AG04450 (cell line): Measurements from ENCODE around the gene LCE2C. TPM values are rescaled to one million over a fixed set of nuclear protein-coding genes. Genes with fewer than 3 reads are reported as not detected.
"Not testable (repeated sequence)": the region's sequence is repeated elsewhere in the genome, so short reads cannot be mapped to it uniquely, and the experiment has no call there.

Source experiments
- CTCF ChIA-PET: fragments of 300-600, 350-600 bp; formaldehyde crosslinking; extraction: SDS; loops from one replicate; lab custom pipeline; 2022; ENCODE audit warnings: antibody characterized with exemption, inconsistent platforms; lab: Charles Lee
- POLR2A ChIA-PET: fragments of 350-600 bp; formaldehyde crosslinking; extraction: SDS; loops from one replicate; lab custom pipeline; 2021; ENCODE audit warnings: antibody characterized with exemption, inconsistent platforms; lab: Yijun Ruan, JAX
- DNase-seq: peaks from one replicate; pipeline ENCODE4 v3.0.0-alpha.2; 2011; ENCODE audit warnings: low read depth, low spot score
- H3K27ac ChIP-seq: one replicate; pipeline ENCODE4 v1.5.1; 2012; ENCODE audit warnings: low read depth, low read length, control low read depth
- H3K27me3 ChIP-seq: one replicate; pipeline ENCODE4 v1.6.0; 2012; ENCODE audit warnings: low read length; ENCODE audit not compliant: control insufficient read depth, insufficient read depth
- H3K4me3 ChIP-seq: 2 replicates; pipeline ENCODE4 v1.5.1; 2011; ENCODE audit warnings: mild to moderate bottlenecking, low read depth, low read length, control low read depth
- H3K9me3 ChIP-seq: 2 replicates; pipeline ENCODE4 v1.5.1; 2012; ENCODE audit warnings: low read length; ENCODE audit not compliant: control insufficient read depth, insufficient read depth
- polyA plus RNA-seq: library from polyadenylated mRNA; depleted of rRNA; stranded (reverse); fragments of >200 nt; gene quantifications from 2 replicates; pipeline ENCODE4 v1.2.3, GENCODE V29; 2011
- TF ChIP-seq, protein P1 (sequence below): IDR thresholded peaks from 2 replicates; pipeline ENCODE4 v1.5.1; 2011; ENCODE audit warnings: low read depth, low read length, control low read depth, inconsistent platforms

Gene LCE2C
- polyA plus RNA-seq, 1 experiment: not detected

DNA sequence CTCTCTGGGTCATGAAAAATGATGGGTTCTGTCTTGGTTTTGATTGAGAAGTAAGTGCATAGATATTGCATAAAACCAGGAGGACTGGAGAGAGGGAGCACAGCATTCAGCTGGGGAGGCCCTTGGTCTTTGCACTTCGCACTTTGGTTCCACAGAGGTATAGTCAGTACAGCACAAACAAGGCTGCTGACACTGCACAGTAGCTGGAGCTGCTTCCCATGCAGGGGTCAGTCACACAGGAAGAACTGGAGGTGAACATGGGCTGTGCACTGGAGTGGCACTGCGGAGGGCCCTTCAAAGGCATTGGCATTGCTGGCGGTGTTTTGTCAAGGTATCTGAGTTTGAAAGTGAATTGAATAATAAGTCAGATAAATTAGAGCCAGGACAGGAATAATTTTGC is 16.4 kb upstream of the LCE2C start:
- DNase-seq: no peak
- TF ChIP-seq, protein P1, sequence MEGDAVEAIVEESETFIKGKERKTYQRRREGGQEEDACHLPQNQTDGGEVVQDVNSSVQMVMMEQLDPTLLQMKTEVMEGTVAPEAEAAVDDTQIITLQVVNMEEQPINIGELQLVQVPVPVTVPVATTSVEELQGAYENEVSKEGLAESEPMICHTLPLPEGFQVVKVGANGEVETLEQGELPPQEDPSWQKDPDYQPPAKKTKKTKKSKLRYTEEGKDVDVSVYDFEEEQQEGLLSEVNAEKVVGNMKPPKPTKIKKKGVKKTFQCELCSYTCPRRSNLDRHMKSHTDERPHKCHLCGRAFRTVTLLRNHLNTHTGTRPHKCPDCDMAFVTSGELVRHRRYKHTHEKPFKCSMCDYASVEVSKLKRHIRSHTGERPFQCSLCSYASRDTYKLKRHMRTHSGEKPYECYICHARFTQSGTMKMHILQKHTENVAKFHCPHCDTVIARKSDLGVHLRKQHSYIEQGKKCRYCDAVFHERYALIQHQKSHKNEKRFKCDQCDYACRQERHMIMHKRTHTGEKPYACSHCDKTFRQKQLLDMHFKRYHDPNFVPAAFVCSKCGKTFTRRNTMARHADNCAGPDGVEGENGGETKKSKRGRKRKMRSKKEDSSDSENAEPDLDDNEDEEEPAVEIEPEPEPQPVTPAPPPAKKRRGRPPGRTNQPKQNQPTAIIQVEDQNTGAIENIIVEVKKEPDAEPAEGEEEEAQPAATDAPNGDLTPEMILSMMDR: no peak
- Histone ChIP-seq H3K27ac (no peak overlapping the region), H3K27me3 (no peaks in the 10 kb centered on the region), H3K4me3 (no peak overlapping the region), H3K9me3 (no peaks in the 10 kb centered on the region)
- ChIA-PET CTCF (no interaction called here), POLR2A (no interaction called here)

DNA sequence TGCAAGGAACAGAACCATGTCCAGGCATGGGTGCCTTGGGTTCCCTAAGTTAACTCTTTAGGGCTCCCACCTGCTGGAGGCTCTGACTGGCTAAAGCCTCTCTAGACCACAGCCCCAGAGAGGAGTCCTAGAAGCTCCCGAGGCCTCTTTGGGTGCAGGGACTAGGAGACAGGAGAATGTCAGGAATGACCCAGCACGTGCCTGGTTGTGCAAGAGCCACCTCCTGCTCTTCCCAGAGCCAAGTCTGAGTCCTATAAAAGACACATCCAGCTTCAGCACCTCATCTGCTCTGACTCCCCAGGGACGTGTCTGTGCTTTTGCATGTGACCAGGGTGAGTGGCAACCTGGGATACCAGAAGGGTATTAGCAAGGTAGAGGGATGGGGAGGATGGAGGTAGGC is 12.0 kb upstream of the LCE2C start, which contains the start of gene LCE2D:
TSS of gene LCE2D (plus strand) at position 283 of the 400 bp plus-strand sequence. CDS start 726 bp downstream, outside the sequence.
- TF ChIP-seq, protein P1: no peak
- Histone ChIP-seq H3K27ac (no peak within 1 kb of the TSS), H3K9me3 (peaks cover 7% of the 10 kb centered on the region), H3K27me3 (no peaks in the 10 kb centered on the region), H3K4me3 (no peak within 1 kb of the TSS)
- POLR2A ChIA-PET: no interaction called here
- DNase-seq: no peak
- CTCF ChIA-PET: interaction anchor here (0.5 kb wide), 1 partner anchor 9 kb away, joined by 4 read pairs; no protein-coding TSS in a partner anchor

DNA sequence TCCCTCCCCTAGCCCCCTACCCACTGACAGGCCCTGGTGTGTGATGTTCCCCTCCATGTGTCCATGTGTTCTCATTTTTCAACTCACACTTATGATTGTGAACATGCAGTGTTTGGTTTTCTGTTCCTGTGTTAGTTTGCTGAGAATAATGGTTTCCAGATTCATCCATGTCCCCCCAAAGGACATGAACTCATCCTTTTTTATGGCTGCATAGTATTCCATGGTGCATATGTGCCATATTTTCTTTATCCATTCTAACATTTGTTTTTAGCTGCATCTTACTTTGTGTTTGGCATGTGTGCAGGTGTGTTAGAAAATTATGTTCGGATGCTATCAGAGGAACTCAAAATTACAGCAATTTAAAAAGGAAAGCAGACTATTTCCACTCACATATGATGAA is 8.9 kb upstream of the LCE2C start:
- CTCF ChIA-PET, DNase-seq, H3K27ac ChIP-seq, H3K4me3 ChIP-seq, H3K9me3 ChIP-seq, H3K27me3 ChIP-seq, POLR2A ChIA-PET: not testable (repeated sequence)

DNA sequence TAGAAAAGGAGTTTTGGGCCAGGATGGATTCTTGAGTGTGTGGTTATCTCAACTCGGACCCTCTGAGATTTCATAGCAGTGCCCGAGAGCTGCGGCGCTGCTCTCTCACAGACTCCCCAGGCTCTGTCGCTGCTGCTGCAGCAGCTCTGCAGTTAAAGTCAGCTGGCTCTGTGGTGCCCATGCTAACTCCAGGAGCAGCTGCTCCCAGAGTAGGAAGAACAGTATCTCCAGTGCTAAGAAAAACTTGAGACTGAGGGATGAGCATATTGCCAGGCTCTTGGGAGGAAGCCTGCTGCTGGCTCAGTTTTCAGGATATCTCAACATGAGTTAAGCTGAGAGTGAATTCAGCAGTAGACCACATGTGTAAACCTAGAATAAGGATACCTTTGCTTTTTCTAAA is 7.4 kb upstream of the LCE2C start:
- Histone ChIP-seq H3K4me3 (no peak overlapping the region), H3K27me3 (no peaks in the 10 kb centered on the region), H3K27ac (no peak overlapping the region), H3K9me3 (peaks cover 7% of the 10 kb centered on the region)
- DNase-seq: no peak
- ChIA-PET CTCF (no interaction called here), POLR2A (no interaction called here)
- TF ChIP-seq, protein P1: no peak

DNA sequence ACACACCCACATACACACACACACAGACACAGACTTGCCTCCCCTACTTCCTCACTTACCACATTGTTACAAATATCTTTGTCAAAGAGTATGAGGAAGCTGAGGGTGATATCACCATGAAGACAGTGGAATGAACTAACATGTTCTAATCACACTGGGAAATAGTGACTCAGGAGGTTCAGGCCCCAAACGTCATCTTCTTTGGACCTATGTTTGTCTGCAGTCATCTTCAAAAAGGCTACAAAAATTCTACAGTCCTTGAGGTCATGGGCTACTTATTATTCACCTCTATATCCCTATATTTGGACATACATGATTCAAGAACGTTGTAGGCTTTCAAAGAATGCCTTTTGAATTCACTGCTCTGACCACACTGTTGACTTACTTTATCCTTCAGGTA is 2.1 kb upstream of the LCE2C start:
- Histone ChIP-seq H3K27me3 (no peaks in the 10 kb centered on the region), H3K4me3 (no peak overlapping the region), H3K9me3 (peaks cover 4% of the 10 kb centered on the region; the same call in 1 of the 2 replicates), H3K27ac (no peak overlapping the region)
- TF ChIP-seq, protein P1: no peak
- no peak for DNase-seq
- ChIA-PET POLR2A (no interaction called here), CTCF (no interaction called here)
